Measurements from ENCODE around the gene SLC1A4.

GRCh38 chr2:64950226-64951160, 38.7 kb upstream of the SLC1A4 start:
- no peak for TF ChIP-seq CTCF (IDR thresholded peaks at IDR 0.05)
- TF ChIP-seq POLR2AphosphoS5 (IDR thresholded peaks at IDR 0.05), result no peak
